PC-3 (cell line): Measurements from ENCODE around the gene KHK. TPM values are rescaled to one million over a fixed set of nuclear protein-coding genes. Genes with fewer than 3 reads are reported as not detected.
"Not testable (repeated sequence)": the region's sequence is repeated elsewhere in the genome, so short reads cannot be mapped to it uniquely, and the experiment has no call there.

Experiments used
- ATAC-seq: fragments of 200-7000 bp; cut with Tn5 transposase; 2 replicates; pipeline ENCODE4 v1.9.1; 2020; ENCODE audit warnings: mild to moderate bottlenecking, moderate library complexity
- BruUV-seq: library from RNA; stranded (reverse); fragments of 400-500 nt; replicated peaks from 2 replicates; lab custom pipeline; 2021; lab: Mats Ljungman, UMichigan
- CTCF ChIA-PET: fragments of 300-600 bp; sonication (Branson Sonifier 250); formaldehyde crosslinking; loops from one replicate; lab custom pipeline; 2022; ENCODE audit warnings: antibody characterized with exemption; lab: Charles Lee
- POLR2A ChIA-PET: fragments of 300-600 bp; sonication (Branson Sonifier 250); formaldehyde crosslinking; loops from one replicate; lab custom pipeline; 2022; ENCODE audit warnings: antibody characterized with exemption; ENCODE audit not compliant: unreplicated experiment; lab: Charles Lee
- DNase-seq: peaks from one replicate; pipeline ENCODE4 v3.0.0-alpha.2; 2015
- H2AFZ ChIP-seq: fragments of 300-600 bp; sonication (generic); 2 replicates; pipeline ENCODE4 v1.6.0; 2016; ENCODE audit warnings: antibody characterized with exemption, low read length
- H3F3A ChIP-seq: fragments of 300-600 bp; sonication (generic); one replicate; pipeline ENCODE4 v1.6.0; 2017; ENCODE audit warnings: antibody characterized with exemption, low read length, control low read depth, mild to moderate bottlenecking; ENCODE audit not compliant: unreplicated experiment
- H3K27ac ChIP-seq: fragments of 300-600 bp; sonication (generic); 2 replicates; pipeline ENCODE4 v1.5.1; 2016; ENCODE audit warnings: mild to moderate bottlenecking, low read length
- H3K27me3 ChIP-seq: fragments of 300-600 bp; sonication (generic); 2 replicates; pipeline ENCODE4 v1.6.1; 2016; ENCODE audit warnings: low read length, mixed read lengths
- H3K36me3 ChIP-seq: fragments of 300-600 bp; sonication (generic); 2 replicates; pipeline ENCODE4 v1.6.1; 2016; ENCODE audit warnings: low read depth, mixed run types, low read length, mixed read lengths
- H3K4me1 ChIP-seq: fragments of 300-600 bp; sonication (generic); 2 replicates; pipeline ENCODE4 v1.5.1; 2016; ENCODE audit warnings: low read length; ENCODE audit not compliant: insufficient read depth
- H3K4me2 ChIP-seq: fragments of 300-600 bp; sonication (generic); 2 replicates; pipeline ENCODE4 v1.6.0; 2016; ENCODE audit warnings: low read length
- H3K4me3 ChIP-seq: fragments of 300-600 bp; sonication (generic); 2 replicates; pipeline ENCODE4 v1.5.1; 2016; ENCODE audit warnings: mild to moderate bottlenecking, low read length, mixed read lengths
- H3K79me2 ChIP-seq: fragments of 300-600 bp; sonication (generic); 2 replicates; pipeline ENCODE4 v1.6.1; 2017; ENCODE audit warnings: low read length, mixed read lengths
- H3K9ac ChIP-seq: fragments of 300-600 bp; sonication (generic); 2 replicates; pipeline ENCODE4 v1.6.0; 2016; ENCODE audit warnings: mild to moderate bottlenecking, low read length
- H3K9me2 ChIP-seq: fragments of 300-600 bp; sonication (generic); replicated peaks from 2 replicates; pipeline ENCODE4 v1.6.1; 2016; ENCODE audit warnings: mixed run types, low read length, mixed read lengths
- H3K9me3 ChIP-seq: fragments of 300-600 bp; sonication (generic); 2 replicates; pipeline ENCODE4 v1.6.1; 2016; ENCODE audit warnings: low read length, mixed read lengths
- H4K20me1 ChIP-seq: fragments of 300-600 bp; sonication (generic); 2 replicates; pipeline ENCODE4 v1.6.1; 2016; ENCODE audit warnings: low read length, mixed read lengths
- CTCF ChIP-seq: fragments of 300-600 bp; sonication (generic); conservative IDR thresholded peaks from 2 replicates; pipeline ENCODE4 v1.5.1; 2017; ENCODE audit warnings: antibody characterized with exemption, low read depth, mild to moderate bottlenecking, low read length
- EZH2 ChIP-seq: fragments of 300-600 bp; sonication (generic); IDR thresholded peaks from one replicate; pipeline ENCODE4 v1.6.1; 2017; ENCODE audit warnings: antibody characterized with exemption, mild to moderate bottlenecking, low read length; ENCODE audit not compliant: unreplicated experiment
- EZH2phosphoT487 ChIP-seq: fragments of 300-600 bp; sonication (generic); IDR thresholded peaks from 2 replicates; pipeline ENCODE4 v1.6.1; 2018; ENCODE audit warnings: mild to moderate bottlenecking, antibody characterized with exemption, low read length, borderline replicate concordance
- intact Hi-C: fragments of 100-400 bp; cut with micrococcal nuclease; formaldehyde crosslinking; loops from 2 replicates; pipeline ENCODE4 v1.9.0; 2023
- total RNA-seq: library from RNA; depleted of rRNA; stranded (reverse); fragments of >200 nt; gene quantifications from 2 replicates; pipeline ENCODE4 v1.2.3, GENCODE V29; 2014

The KHK gene
- total RNA-seq, 1 experiment from 2014 or later, result 11.0 TPM

- ATAC-seq (no peak), DNase-seq (no peak)
- POLR2A ChIA-PET, result no interaction called here
- no peak overlapping the region for H3K4me3 ChIP-seq
- no peaks in the 10 kb centered on the region for H3F3A ChIP-seq
- no peaks in the 10 kb centered on the region for H3K9me3 ChIP-seq
- H3K27ac ChIP-seq, result no peak overlapping the region
- no peak overlapping the region for H2AFZ ChIP-seq
- no peaks in the 10 kb centered on the region for H3K27me3 ChIP-seq
- H3K4me1 ChIP-seq, result no peaks in the 10 kb centered on the region
- intact Hi-C loops, result no loop called here
- H3K4me2 ChIP-seq, result no peak overlapping the region
- TF ChIP-seq CTCF (no peak), EZH2phosphoT487 (no peak), EZH2 (no peak)
- H3K36me3 ChIP-seq, result no peaks in the 10 kb centered on the region
- no peaks in the 10 kb centered on the region for H3K9me2 ChIP-seq
- CTCF ChIA-PET, result interaction anchor here (0.5 kb wide), 1 partner anchor 197 kb away, joined by 11 read pairs; no protein-coding TSS in a partner anchor
- no TSS peak for BruUV-seq
- no peaks in the 10 kb centered on the region for H3K79me2 ChIP-seq
- no peaks in the 10 kb centered on the region for H4K20me1 ChIP-seq
- no peak overlapping the region for H3K9ac ChIP-seq
Measured at GRCh38 chr2:27105981-27106380, 19.4 kb downstream of the KHK start.

GRCh38 chr2:27108221-27108620 is 21.6 kb downstream of the KHK start:
- no peaks in the 10 kb centered on the region for H3K79me2 ChIP-seq
- no TSS peak for BruUV-seq
- no peaks in the 10 kb centered on the region for H3K9me2 ChIP-seq
- no peak overlapping the region for H3K9ac ChIP-seq
- no peak overlapping the region for H3K4me2 ChIP-seq
- POLR2A ChIA-PET, result no interaction called here
- no peak for TF ChIP-seq CTCF
- DNase-seq (no peak), ATAC-seq (no peak)
- H3K4me3 ChIP-seq, result no peak overlapping the region
- no peaks in the 10 kb centered on the region for H3F3A ChIP-seq
- CTCF ChIA-PET, result interaction anchor here (0.5 kb wide), 1 partner anchor 595 kb away, joined by 4 read pairs; no protein-coding TSS in a partner anchor
- no peaks in the 10 kb centered on the region for H3K9me3 ChIP-seq
- H3K36me3 ChIP-seq, result no peaks in the 10 kb centered on the region
- no peaks in the 10 kb centered on the region for H3K4me1 ChIP-seq
- no peak overlapping the region for H3K27ac ChIP-seq
- no peak overlapping the region for H2AFZ ChIP-seq
- no peaks in the 10 kb centered on the region for H4K20me1 ChIP-seq
- no peaks in the 10 kb centered on the region for H3K27me3 ChIP-seq
- intact Hi-C loops, result no loop called here

GRCh38 chr2:27109083-27109482 is 22.5 kb downstream of the KHK start:
- Histone ChIP-seq H3K27me3 (no peaks in the 10 kb centered on the region), H2AFZ (no peak overlapping the region), H3K9me3 (no peaks in the 10 kb centered on the region), H4K20me1 (no peaks in the 10 kb centered on the region), H3K4me1 (no peaks in the 10 kb centered on the region), H3K79me2 (no peaks in the 10 kb centered on the region), H3K4me2 (no peak overlapping the region), H3K4me3 (no peak overlapping the region), H3K9me2 (no peaks in the 10 kb centered on the region), H3K9ac (no peak overlapping the region), H3K27ac (no peak overlapping the region), H3F3A (no peaks in the 10 kb centered on the region), H3K36me3 (no peaks in the 10 kb centered on the region)
- DNase-seq, result no peak
- BruUV-seq, result no TSS peak
- ChIA-PET CTCF (no interaction called here), POLR2A (no interaction called here)
- TF ChIP-seq EZH2 (no peak), EZH2phosphoT487 (no peak), CTCF (no peak)
- intact Hi-C loops, result no loop called here
- ATAC-seq, result no peak

- H3K27me3 ChIP-seq, H3K9me3 ChIP-seq, POLR2A ChIA-PET, BruUV-seq, H3K4me2 ChIP-seq, H3K9me2 ChIP-seq, DNase-seq, H3K4me1 ChIP-seq, CTCF ChIA-PET, H3K36me3 ChIP-seq, H2AFZ ChIP-seq, intact Hi-C loops, H3K9ac ChIP-seq, H4K20me1 ChIP-seq, H3F3A ChIP-seq, H3K79me2 ChIP-seq, H3K4me3 ChIP-seq, ATAC-seq, H3K27ac ChIP-seq: not testable (repeated sequence)
Measured at GRCh38 chr2:27110603-27111352, 24.2 kb downstream of the KHK start.
